Muscle of arm (tissue), 12 donors: ENCODE data around the gene CLK1. TPM values are rescaled to one million over a fixed set of nuclear protein-coding genes. Genes with fewer than 3 reads are reported as not detected.
A peak's percentile ranks its signal among the peaks of the same experiment; 100 is the strongest.
"Not testable (repeated sequence)": the region's sequence is repeated elsewhere in the genome, so short reads cannot be mapped to it uniquely, and the experiment has no call there.

Experiments
- DNase-seq: peaks from one replicate; pipeline ENCODE4 v3.0.0-alpha.2; 2013
- polyA plus RNA-seq, 12 donors: library from polyadenylated mRNA; unstranded; fragments of 120-200 nt; gene quantifications; one replicate each; pipeline ENCODE4 v1.2.1, GENCODE V29; 2013; ENCODE audit not compliant: insufficient read length in 12 of 12

CLK1 gene
- polyA plus RNA-seq, 12 donors = 101 to 206 (median 157) TPM; not detected in 1

DNA sequence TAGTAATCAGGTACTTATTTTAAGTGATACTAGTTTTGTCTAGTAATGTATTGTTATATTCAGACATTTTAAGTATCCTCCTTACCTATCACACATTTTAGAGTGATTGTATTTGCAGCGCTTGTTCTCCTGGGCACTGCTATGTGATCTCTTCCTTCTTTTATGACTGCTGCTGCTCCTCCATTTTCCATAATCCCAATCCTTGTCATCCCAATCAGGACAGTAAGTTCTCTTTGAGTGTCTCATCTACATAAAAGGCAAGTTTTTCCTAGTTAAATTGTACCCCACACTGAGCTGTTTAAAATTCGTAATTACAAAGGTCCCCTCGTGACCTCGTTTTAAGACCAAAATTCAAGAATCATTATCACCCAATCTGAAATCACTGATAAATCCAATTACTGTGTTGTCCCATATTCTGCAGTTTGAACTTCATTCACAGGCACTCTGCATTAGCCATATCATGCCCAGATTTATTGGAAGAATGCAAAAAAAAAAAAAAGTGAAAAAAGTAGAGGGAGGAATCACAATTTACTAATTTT is 2.8 kb downstream of the CLK1 start:
- peak; percentile 11 for DNase-seq

DNA sequence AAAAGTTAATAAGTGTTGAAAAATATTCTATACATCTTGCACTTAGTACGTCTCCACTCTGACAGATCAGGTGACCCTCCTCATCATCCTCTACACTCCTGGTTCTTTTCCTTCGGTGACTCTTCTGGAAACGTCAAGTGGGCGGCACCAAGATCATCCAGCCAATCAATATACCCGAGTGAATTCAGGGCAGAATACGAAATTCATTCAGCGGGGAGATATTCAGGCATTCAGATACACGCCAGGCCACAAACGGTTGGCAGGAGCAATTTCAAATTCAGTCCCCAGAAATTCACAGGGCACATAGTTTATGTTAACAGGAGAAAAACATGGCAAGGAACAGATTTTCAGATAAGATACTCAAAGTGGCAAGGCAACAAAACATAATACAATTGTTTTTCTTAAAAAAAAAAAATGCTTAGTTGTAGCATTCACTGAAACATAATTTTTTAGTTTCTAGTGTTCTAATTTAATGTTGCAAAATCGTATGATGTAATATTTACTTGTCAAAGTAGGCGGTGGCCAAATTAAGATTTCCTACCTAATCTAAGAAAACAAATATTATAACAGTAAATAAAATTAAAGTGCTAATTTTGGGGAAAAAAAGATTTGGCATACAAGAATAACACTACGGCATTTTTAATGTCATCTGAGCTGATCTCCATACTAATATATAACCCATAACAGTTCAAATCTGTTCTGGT is 4.2 kb downstream of the CLK1 start:
- no peak for DNase-seq

DNA sequence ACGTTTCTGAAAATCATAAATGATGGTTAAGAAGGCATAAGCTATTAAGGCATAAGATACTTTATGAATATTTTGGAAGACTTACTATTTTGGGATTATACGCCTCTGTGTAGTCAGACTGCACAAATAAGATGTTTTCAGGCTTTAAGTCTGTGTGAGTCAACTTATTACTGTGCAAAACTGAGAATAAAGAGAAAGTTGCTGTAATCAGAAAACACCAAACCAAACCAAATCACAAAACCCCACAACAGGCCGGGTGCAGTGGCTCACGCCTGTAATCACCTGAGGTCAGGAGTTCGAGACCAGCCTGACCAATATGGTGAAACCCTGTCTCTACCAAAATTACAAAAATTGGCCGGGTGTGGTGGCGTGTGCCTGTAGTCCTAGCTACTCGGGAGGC is 7.7 kb downstream of the CLK1 start:
- DNase-seq = no peak

DNA sequence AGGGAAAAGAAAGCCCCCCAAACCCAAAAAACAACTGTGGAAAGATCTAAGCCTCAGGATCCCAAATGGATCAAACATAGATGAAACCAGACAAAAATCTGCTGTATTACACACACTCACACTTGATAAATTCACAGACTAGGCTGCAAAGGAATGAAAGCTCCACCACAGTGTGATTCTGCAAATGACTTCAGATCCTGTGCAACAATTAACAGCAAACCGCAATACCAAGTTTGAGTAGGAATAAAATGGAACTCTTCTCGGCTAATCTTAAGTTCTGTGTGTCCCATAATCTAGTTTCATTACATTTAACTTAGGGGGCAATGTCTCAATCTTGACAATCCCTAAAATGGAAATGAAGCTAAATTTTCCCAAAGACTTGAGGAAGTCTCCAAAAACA is 11.9 kb downstream of the CLK1 start:
- no peak for DNase-seq

DNA sequence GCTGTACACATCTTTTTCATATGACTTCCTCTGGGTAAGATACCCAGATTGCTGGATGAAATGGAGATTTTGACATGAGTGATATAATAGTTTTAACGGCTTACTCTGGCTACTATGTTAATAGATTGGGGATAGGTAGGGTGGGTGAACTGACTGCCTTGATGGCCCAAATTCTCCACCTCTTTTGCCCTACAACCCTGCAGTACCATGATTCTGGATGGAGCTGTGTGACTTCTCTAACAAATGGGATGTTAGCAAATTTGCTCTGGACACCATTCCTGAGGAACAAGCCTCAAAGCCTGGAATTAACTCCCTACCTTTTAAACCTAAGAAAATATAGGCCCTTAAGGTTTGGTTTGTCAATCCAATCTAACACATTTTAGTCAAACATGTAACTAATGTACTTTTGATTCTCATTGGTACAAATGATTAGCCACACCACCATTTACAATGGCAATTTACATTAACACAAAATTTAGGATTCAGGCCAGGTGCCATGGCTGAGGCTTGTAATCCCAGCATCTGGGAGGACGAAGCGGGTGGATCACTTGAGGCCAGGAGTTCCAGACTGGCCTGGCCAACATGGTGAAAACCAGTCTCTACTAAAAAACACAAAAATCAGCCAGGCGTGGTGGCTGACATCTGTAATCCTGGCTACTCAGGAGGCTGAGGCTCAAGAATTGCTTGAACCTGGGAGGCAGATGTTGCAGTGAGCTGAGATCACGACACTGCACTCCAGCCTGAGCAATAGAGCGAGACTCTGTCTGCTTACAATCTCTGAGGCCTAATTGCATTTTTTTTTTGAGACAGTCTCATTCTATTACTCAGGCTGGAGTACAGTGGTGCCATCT is 12.8 kb downstream of the CLK1 start:
- no peak for DNase-seq

DNA sequence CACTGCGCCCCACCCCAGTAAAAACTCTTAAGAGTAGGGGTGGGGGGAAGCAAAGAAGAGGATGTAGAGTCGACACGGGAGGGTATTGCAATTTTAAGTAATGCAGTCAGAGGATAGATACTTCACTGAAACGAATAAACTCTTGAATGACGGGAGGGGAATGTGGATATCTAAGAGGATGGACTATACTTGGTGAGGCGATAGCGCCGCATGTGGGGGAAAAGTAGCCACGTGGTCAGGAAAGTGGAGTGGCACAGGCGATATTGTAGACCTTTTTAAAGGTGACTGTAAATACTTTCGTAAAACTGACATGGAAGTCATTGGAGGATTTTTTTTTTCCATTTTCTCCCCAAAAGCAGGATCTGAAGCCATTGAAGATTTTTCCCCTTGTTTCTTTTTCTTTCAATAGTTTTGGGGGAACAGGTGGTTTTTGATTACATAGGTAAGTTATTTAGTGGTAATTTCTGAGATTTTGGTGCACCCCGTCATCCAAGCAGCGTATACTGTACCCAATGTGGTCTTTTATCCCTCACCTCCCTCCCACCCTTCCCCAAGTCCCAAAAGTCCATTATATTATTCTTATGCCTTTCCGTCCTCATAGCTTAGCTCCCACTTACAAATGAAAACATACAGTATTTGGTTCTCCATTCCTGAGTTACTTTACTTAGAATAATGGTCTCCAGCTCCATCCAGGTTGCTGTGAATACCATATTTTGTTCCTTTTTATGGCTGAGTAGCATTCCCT is 13.8 kb downstream of the CLK1 start:
- no peak for DNase-seq

DNA sequence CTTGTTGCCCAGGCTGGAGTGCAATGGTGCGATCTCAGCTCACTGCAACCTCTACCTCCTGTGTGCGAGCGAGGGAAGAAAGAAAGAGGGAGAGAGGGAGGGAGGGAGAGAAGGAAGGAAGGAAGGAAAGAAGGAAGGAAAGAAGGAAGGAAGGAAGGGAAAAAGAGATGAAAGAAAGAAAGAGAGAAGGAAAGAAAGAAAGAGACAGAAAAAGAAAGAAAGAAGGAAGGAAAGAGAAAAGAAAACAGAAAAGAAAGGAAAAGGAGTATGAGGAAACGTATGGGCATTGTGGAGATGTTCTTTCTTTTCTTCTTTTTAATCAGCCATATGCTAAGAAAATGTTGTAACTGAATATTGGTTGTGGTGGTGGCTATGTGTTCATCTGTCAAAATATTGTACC is 16.5 kb downstream of the CLK1 start:
- DNase-seq = no peak

DNA sequence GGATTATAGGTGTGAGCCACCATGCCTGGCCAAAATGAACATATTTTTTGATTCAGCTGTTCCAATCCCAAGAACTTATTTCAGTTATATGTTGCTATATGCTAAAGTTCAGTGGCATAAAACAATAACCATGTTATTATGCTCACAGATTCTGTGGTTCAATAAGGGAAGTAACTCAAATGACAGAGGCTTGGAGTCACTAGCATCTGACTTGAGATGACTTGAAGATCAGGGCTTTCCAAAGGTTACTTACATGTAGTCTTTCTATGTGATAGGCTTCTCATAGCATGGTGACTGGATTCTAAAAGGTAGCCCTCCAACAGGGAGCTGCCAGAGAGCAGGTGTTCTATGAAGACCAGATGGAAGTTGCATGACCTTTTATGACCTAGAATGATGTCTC is 17.2 kb downstream of the CLK1 start:
- no peak for DNase-seq

DNA sequence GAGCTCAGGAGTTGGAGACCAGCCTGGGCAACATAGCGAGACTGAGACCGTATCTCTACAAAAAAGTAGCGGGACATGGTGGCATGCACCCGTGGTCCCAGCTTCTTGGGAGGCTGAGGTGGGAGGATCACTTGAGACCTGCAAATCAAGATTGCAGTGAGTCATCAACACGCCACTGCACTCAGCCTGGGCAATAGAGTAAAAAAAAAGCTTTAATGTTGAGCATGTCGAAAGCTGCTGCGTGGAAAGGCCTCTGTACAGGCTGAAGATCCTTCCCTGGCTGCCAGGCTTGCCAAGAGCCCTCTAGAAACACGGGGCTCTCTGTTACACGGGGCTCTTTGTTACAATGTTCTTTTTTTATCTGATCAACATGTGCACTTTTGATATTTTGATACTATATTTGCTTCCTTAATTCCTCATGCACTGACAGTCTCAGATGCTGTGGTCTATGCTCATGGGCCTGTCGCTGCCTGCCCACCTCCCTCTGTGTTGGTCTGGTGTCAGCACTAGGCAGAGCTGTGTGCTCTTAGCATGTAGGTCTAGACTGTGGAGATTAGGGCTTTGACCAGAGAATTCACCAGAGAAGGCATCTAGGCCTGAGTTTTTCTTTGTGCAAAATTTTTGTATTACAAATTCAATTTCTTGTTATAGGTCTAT is 18.7 kb downstream of the CLK1 start:
- DNase-seq = no peak

DNA sequence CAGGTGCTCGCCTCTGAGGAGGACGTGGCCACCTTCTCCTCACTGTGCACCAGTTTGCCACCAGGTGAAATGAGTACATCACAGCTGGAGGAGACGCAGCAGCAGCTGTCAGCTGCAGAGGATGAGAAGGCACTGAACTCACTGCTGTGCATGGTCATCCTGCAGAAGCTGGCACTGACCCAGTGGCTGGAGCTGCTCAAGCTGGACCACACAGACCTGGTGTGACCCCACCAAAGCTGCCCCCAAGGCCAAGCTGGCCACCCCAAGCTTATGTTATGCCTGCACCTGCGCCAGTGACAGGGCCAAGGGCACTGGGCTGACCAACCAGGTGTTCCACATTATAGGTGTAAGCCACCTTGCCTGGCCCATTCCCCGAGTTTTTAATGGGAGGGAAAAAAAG is 19.3 kb downstream of the CLK1 start:
- DNase-seq = no peak

DNA sequence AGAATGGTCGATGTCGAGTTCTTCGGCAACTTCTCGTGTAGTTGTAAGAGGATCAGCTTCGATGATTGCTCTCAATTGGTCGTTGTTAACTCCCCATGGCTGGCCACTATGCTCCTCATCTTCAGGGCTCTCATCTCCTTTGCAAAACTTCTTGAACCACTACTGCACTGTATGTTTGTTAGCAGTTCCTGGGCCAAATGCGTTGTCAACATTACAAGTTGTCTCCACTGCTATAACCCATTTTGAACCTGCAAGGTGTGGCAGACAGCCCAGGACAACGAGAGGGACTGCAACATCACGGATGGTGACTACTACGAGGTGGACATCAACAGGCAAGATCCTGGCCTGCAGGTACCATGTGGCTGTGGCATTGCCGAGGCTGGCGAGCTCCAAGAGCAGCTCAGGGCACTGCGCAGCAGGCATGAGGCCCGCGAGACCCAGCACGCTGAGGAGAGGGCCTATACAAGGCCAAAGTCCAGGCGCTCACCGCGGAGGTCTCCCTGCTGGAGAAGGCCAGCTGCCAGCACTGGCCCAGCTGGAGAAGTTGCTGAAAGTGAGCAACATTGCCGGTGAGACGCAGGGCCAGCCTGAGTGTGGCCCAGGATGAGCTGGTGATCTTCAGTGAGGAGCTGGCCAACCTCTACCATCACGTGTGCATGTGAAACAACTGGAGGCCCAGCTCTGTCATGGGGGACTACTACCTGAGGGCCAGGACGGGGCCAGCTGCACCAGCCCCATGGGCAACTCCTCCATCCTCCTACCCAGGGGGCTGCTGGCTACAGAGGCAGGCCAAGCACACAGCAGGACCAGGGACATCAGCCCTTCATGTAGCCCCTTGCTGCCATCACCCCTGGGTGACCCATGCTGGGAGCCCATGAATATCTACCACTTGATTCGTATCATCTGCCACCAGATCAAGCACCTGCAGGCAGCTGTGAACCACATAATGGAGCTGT is 20.2 kb downstream of the CLK1 start:
- DNase-seq = no peak

DNA sequence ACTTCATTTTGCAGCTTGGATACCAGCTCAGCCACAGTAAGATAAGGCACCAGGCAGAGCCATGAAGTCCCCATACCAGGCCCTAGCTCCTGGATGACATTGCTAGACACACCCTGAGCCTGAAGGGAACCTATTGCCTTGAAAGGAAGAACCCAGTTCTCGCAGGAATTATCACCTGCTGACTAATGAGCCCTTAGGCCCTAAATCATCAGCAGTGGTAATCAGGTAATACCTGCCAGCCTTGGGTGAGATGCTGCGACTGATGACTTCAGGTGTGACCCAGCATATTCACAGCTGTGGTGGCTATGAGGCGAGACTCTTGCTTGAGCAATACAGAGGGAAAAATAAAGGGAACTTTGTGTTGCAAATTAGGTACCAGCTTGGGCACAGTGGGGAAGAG is 24.9 kb downstream of the CLK1 start:
- DNase-seq = no peak

DNA sequence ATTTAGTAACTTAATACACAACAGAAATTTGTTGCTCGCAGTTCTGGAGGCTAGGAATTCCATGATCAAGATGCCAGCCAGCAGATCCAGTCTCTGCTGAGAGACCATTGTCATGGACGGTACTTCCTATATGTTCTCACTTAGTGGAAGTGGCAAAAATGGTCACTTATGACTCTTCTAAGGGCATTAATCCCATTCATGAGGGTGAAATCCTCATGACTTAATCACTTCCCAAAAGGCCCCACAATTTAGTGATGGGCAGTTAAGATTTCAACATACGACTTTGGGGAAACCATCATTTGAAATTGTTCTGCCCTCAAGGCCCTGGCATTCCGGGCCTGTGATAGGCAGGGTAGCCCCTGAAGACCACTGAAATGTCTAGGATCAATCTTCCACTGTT is 29.8 kb downstream of the CLK1 start:
- DNase-seq = no peak

DNA sequence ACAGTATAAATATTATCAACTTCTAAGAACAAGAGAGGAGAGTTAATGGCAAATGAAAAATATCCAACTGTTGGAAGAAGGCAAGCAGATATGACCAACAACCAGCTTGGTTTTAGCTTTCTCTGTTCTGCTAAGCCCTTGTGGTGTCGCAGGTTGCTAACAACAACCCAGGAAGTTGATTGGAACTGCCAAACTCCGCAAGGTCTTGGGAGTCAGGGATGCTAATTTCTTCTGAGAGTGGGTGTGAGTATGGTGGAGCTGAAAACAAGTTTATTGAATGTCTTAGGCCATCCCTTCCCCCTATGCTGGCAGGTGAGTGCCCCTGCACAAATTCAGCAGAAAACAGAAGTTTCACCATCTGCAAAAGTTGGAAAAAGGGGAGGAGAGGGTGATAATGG is 35.2 kb downstream of the CLK1 start:
- no peak for DNase-seq

DNA sequence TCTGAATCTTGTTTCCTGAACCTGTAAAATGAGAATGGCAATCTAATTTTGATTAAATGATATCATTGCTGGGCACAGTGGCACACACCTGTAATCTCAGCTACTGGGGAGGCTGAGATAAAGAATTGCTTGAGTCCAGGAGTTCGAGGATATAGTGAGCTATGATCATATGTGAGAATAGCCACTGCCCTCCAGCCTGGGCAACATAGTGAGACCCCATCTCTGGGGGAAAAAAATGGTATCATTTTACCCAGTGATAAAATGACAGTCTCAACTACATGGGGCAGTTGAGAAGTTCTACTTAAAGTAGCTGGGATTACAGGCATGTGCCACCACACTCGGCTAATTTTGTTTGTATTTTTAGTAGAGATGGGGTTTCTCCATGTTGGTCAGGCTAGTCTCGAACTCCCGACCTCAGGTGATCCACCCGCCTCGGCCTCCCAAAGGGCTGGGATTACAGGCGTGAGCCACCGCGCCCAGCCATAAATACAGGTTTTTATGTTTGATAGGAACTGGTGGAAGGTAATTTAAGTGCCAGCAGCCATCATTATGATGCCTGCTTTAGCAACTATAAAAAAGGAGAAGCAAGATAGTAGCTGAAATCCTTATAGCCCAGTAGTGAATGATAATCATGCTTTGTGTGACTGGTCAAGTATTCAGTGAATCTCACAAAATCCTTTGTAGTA is 35.7 kb downstream of the CLK1 start:
- no peak for DNase-seq

DNA sequence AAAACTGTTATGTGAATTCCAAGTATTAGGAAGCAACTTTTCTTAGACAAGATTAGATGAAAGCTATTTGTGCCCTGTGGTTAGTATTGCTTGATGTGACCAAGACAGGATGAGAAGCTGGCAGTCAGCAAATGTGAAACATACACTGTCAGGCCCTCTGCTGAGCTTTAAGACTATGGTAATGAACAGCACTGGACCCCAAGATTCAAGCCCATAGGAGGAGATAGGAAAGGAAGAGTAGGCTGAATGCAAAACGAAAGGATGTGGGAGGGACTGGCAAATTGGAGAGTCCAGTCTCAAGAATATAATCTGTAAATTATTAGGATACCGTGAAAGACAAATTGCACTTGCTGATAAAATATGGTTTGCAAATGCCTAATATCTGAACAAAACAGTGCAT is 36.4 kb downstream of the CLK1 start:
- DNase-seq = no peak

DNA sequence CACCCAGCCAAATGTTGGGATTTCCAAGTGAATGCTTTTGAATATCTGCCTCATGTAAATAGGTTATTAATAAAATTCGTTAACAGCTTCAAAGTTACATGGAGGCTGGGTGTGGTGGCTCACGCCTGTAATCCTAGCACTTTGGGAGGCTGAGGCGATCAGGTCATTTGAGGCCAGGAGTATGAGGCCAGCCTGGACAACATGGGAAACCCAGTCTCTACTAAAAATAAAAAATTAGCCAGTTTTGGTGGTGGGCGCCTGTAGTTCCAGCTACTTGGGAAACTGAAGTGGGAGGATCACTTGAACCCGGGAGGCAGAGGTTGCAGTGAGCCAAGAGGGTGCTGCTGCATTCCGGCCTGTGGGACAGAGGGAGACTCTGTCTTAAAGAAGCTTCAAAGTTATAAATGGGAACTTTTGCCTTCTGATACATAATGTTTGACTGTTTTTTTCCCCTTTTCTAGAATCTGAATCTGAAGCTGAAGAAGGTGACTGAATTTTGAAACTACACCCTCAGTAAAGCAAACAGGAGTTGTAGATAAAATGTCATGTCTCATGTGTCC is 42.7 kb downstream of the CLK1 start:
- no peak for DNase-seq

DNA sequence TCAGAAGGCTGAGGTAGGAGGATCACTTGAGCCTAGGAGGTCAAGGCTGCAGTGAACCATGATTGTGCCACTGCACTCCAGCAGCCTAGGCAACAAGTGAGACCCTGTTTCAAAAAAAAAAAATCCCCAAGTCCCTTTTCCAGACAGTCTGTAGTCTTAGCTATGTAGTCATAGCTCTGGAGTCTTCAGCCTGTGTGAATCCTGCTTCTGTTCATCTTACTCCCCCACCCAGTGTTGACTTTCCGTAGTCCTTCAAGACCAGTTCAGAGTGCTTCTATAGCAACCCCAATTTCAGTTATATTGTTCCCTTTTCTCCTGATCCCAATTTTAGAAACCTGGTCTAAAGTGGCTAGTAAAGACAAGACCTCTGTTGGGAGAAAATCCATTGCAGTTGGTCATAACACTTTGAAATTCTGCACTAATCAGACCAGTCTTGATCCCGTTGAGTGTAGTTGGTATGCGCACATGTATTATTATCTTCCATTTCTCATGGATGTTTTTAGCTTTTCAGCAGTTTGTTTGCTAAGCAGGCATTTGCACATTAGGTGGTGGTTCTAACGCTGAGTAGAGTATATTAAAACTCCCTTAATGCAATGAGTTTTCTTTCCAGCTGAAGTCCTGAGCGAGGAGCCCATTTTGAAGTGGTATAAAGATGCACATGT is 43.8 kb downstream of the CLK1 start:
- no peak for DNase-seq

DNA sequence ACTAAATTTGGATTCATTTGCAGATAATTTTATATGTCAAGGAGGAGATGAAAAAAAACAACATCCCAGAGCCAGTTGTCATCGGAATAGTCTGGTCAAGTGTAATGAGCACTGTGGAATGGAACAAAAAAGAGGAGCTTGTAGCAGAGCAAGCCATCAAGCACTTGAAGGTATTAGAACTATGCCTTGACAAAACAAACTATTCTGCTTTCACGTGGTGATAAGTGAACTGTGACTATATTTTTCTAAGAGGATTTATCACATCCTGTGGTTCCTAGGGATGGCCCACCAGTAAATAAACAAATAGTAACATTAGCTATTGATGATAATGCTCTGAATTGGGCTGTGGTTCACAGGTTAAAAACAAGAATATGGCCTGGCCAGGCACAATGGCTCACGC is 45.7 kb downstream of the CLK1 start:
- not testable (repeated sequence) for DNase-seq
